ENCODE data around the gene ULK4. TPM values are rescaled to one million over a fixed set of nuclear protein-coding genes. Genes with fewer than 3 reads are reported as not detected.

The ULK4 gene
- total RNA-seq, 3 donors from 2014 or later: 7.2 to 10.1 (median 9.5) TPM

DNA sequence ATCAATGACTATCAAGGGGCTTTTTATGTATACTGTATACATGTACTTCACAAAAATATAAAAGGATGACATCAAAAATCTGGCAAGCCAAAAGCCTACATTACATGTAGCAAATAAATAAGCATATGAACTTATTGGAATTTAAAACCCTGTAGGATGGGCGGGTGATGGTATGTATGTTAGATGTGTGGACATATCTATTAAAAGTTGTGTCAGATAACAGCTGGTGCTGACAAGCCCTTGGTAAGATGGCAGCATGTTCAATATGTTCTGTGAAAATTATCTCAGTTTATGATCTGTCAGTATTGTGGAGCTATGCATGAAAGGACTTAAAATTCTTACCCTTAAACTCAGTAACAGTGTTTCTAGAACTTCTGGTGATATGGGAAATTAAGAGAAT, 742.5 kb downstream of the ULK4 start:
- DNase-seq: no peak
- peaks cover 34% of the 10 kb centered on the region for H3K4me1 ChIP-seq (ENCODE audit: low read depth)
- intact Hi-C loops (cut with DNase I, micrococcal nuclease): no loop called here

DNA sequence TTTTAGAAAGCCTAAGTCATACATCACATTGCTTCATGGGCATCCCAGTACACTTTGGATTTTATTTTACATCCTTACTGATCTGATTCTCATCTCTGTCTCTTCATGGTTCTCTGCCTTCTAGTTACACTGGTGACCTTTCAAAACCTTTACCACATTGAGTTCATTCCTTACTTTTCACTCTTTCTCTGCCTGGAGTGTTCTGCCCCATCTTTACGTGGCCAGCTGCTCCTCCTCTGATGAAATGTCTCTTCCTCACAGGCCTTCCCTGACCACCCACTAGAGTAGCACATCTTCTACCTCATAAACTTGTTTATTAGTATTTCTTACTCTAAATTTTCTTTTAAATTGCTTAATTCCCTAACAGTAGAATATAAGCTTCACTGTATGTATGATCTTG, 744.9 kb downstream of the ULK4 start:
- ATAC-seq (no peak), DNase-seq (no peak)
- intact Hi-C loops (cut with DNase I, micrococcal nuclease): no loop called here
- TF ChIP-seq CTCF (IDR thresholded peaks at IDR 0.05): no peak
- no peaks in the 10 kb centered on the region for H3K9me3 ChIP-seq
- H3K4me3 ChIP-seq: no peak overlapping the region
- H3K4me1 ChIP-seq (ENCODE audit: low read depth): peaks cover 22% of the 10 kb centered on the region
- no peaks in the 10 kb centered on the region for H3K36me3 ChIP-seq (ENCODE audit: low read depth)

More for the DNA sequence above, 742.5 kb downstream of the ULK4 start:
- no peak for ATAC-seq
- Histone ChIP-seq H3K9me3 (no peaks in the 10 kb centered on the region), H3K4me3 (no peak overlapping the region), H3K36me3 (ENCODE audit: low read depth) (no peaks in the 10 kb centered on the region)
- TF ChIP-seq CTCF (IDR thresholded peaks at IDR 0.05): no peak

DNA sequence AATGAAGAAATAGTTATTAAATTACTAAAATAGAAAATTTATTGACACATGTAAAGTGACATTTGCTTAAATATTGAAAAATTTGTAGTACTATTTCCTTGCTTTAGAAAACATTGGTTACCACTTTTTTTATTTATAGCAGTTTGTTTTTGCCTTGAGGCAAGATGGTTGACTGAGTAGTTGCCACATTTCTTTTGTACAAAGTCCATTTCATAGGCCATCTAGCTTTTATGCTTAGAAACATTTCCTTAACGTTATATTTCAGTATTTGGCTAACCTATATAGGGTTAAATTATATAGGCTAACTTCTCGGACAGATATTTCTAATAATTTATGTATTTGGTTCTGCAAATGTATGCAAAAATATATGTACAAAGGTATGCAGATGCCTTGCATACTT, 745.5 kb downstream of the ULK4 start:
- intact Hi-C loops (cut with DNase I, micrococcal nuclease): no loop called here
- peaks cover 16% of the 10 kb centered on the region for H3K4me1 ChIP-seq (ENCODE audit: low read depth)
- H3K9me3 ChIP-seq: no peaks in the 10 kb centered on the region
- ATAC-seq (no peak), DNase-seq (no peak)
- H3K36me3 ChIP-seq (ENCODE audit: low read depth): no peaks in the 10 kb centered on the region
- H3K4me3 ChIP-seq: no peak overlapping the region
- TF ChIP-seq CTCF (IDR thresholded peaks at IDR 0.05): no peak

DNA sequence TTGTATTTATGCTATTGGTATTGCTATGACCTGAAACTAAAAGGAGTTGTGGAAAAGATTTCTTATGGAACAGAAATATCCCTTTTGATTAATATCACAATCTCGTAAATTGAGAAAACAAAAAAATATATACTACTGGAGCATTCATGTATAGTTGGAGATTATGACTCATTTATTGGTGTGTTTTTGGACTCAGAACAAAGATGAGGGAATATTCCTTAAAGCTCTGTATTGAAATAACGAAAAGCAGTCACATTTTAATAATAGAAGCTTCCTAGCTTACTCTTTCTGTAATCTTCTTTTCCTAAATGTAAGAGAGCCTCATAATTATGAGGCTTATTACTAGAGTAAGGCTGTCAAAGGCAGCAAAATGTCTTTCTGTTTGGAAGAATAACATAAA, 748.3 kb downstream of the ULK4 start:
- TF ChIP-seq CTCF (IDR thresholded peaks at IDR 0.05): no peak
- peaks cover 8% of the 10 kb centered on the region for H3K4me1 ChIP-seq (ENCODE audit: low read depth)

GRCh38 chr3:41212088-41212487, 749.8 kb downstream of the ULK4 start:
- Histone ChIP-seq H3K4me1 (ENCODE audit: low read depth) (peaks cover 18% of the 10 kb centered on the region), H3K36me3 (ENCODE audit: low read depth) (no peaks in the 10 kb centered on the region), H3K4me3 (no peak overlapping the region), H3K9me3 (no peaks in the 10 kb centered on the region)
- ATAC-seq (no peak), DNase-seq (no peak)
- no peak for TF ChIP-seq CTCF (IDR thresholded peaks at IDR 0.05)
- intact Hi-C loops (cut with DNase I, micrococcal nuclease): no loop called here

More for the DNA sequence above, 748.3 kb downstream of the ULK4 start:
- DNase-seq (no peak), ATAC-seq (no peak)
- H3K4me3 ChIP-seq: no peak overlapping the region
- H3K9me3 ChIP-seq: no peaks in the 10 kb centered on the region
- no peaks in the 10 kb centered on the region for H3K36me3 ChIP-seq (ENCODE audit: low read depth)
- intact Hi-C loops (cut with DNase I, micrococcal nuclease): no loop called here

DNA sequence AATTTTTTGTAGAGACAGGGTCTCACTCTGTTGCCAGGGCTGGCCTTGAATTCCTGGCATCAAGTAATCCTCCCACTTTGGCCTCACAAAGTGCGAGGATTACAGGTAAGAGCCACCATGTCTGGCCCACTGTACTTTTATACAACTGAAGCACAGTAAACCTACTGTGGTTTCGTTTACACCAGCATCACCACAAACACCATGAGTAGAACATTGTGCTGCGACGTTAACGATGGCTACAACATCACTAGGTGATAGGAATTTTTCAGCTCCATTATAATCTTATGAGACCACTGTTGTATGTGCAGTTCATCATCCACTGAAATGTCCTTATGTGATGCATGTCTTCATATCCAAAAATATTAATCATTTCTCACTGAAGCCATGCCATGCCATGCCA, 750.9 kb downstream of the ULK4 start:
- no peak for TF ChIP-seq CTCF (IDR thresholded peaks at IDR 0.05)
- Histone ChIP-seq H3K4me1 (ENCODE audit: low read depth) (peaks cover 20% of the 10 kb centered on the region), H3K9me3 (no peaks in the 10 kb centered on the region), H3K36me3 (ENCODE audit: low read depth) (no peaks in the 10 kb centered on the region), H3K4me3 (no peak overlapping the region)
- intact Hi-C loops (cut with DNase I, micrococcal nuclease): no loop called here
- DNase-seq (no peak), ATAC-seq (no peak)
